Loucy (cell line): ENCODE results near the gene PPP1R1C.

Experiments used
- H2AFZ ChIP-seq: fragments of 200-600 bp; sonication (generic); 2 replicates; pipeline ENCODE4 v1.6.0; 2016; ENCODE audit warnings: antibody characterized with exemption, mild to moderate bottlenecking, low read length, moderate library complexity
- H3F3A ChIP-seq: fragments of 200-600 bp; 2 replicates; pipeline ENCODE4 v1.6.0; 2016; ENCODE audit warnings: antibody characterized with exemption, low read depth, mild to moderate bottlenecking
- H3K27me3 ChIP-seq: fragments of 200-600 bp; sonication (generic); 2 replicates; pipeline ENCODE4 v1.6.1; 2014; ENCODE audit warnings: low read length, mild to moderate bottlenecking; ENCODE audit not compliant: insufficient read depth, poor library complexity, severe bottlenecking
- H3K36me3 ChIP-seq: fragments of 200-600 bp; sonication (generic); 2 replicates; pipeline ENCODE4 v1.6.1; 2016; ENCODE audit warnings: low read length; ENCODE audit not compliant: insufficient read depth
- H3K4me1 ChIP-seq: fragments of 200-600 bp; sonication (generic); 2 replicates; pipeline ENCODE4 v1.5.1; 2014; ENCODE audit warnings: low read length, mild to moderate bottlenecking; ENCODE audit not compliant: insufficient read depth, poor library complexity, severe bottlenecking
- H3K4me2 ChIP-seq: fragments of 200-600 bp; sonication (generic); 2 replicates; pipeline ENCODE4 v1.6.0; 2014; ENCODE audit warnings: antibody characterized with exemption, low read length, low read depth, mild to moderate bottlenecking; ENCODE audit not compliant: poor library complexity, severe bottlenecking
- H3K4me3 ChIP-seq: fragments of 200-600 bp; sonication (generic); 2 replicates; pipeline ENCODE4 v1.5.1; 2014; ENCODE audit warnings: low read length, mild to moderate bottlenecking, mixed read lengths; ENCODE audit not compliant: poor library complexity, severe bottlenecking
- H3K79me2 ChIP-seq: fragments of 200-600 bp; sonication (generic); 2 replicates; pipeline ENCODE4 v1.6.1; 2014; ENCODE audit warnings: low read length; ENCODE audit not compliant: insufficient read depth
- H3K9ac ChIP-seq: fragments of 200-600 bp; sonication (generic); 2 replicates; pipeline ENCODE4 v1.6.0; 2014; ENCODE audit warnings: mild to moderate bottlenecking, low read depth, low read length, moderate library complexity; ENCODE audit not compliant: poor library complexity, severe bottlenecking
- H3K9me2 ChIP-seq: fragments of 200-600 bp; sonication (generic); replicated peaks from 2 replicates; pipeline ENCODE4 v1.6.1; 2016; ENCODE audit warnings: low read depth, low read length, mixed read lengths
- H3K9me3 ChIP-seq: fragments of 200-600 bp; sonication (generic); 2 replicates; pipeline ENCODE4 v1.6.1; 2014; ENCODE audit warnings: mild to moderate bottlenecking, antibody characterized with exemption, low read length, low read depth; ENCODE audit not compliant: insufficient read depth
- H4K20me1 ChIP-seq: fragments of 200-600 bp; sonication (generic); 2 replicates; pipeline ENCODE4 v1.6.0; 2014; ENCODE audit warnings: antibody characterized with exemption, low read length, mild to moderate bottlenecking; ENCODE audit not compliant: insufficient read depth, poor library complexity, severe bottlenecking
- CTCF ChIP-seq: fragments of 200-600 bp; sonication (generic); conservative IDR thresholded peaks from 2 replicates; pipeline ENCODE4 v1.5.1; 2014; ENCODE audit warnings: mild to moderate bottlenecking, antibody characterized with exemption, low read length
- EZH2phosphoT487 ChIP-seq: fragments of 200-600 bp; IDR thresholded peaks from 2 replicates; pipeline ENCODE4 v1.6.1; 2018; ENCODE audit warnings: antibody characterized with exemption, mild to moderate bottlenecking, moderate library complexity, borderline replicate concordance

Gene PPP1R1C

DNA sequence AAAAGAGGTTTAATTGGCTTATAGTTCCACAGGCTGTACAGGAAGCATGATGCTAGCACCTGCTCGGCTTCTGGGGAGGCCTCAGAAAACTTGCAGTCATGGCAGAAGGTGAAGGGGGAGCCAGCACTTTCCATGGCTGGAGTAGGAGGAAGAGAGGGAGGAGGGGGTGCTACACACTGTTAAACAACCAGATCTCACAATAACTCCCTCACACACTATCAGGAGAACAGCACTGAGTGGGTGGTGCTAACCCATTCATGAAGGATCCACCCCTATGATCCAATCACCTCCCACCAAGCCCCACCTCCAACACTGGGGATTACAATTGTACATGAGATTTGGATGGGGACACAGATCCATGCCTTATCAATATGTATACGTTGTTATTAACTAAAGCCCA is 85.1 kb downstream of the PPP1R1C start:
- Histone ChIP-seq H3K27me3 (no peaks in the 10 kb centered on the region), H3K36me3 (no peaks in the 10 kb centered on the region), H3K9me2 (no peaks in the 10 kb centered on the region), H3K4me1 (peaks cover 8% of the 10 kb centered on the region), H3K79me2 (no peaks in the 10 kb centered on the region), H3K9me3 (no peaks in the 10 kb centered on the region), H3K4me3 (no peak overlapping the region), H3K4me2 (no peak overlapping the region), H4K20me1 (no peaks in the 10 kb centered on the region), H3K9ac (no peak overlapping the region), H3F3A (no peaks in the 10 kb centered on the region), H2AFZ (no peak overlapping the region)
- TF ChIP-seq CTCF (no peak), EZH2phosphoT487 (no peak)

DNA sequence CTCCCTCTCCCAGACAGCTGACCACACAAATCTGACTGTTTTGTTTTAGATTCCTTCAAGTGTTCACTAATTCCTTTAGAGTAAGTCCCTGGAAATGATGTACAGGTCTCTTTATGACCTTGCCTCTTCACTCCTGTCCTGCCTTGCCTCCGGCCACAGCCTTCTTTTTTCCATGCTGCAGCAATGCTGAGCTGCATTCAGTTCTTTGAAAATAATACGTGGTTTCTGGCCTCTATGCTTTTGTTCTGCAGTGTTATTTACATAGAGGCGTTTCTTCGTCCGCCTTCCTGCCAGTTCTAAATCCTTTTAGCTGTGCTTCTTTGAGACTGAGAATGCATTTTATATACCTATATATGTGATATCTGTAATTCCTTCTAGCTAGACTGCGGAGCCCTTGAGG is 87.2 kb downstream of the PPP1R1C start:
- H4K20me1 ChIP-seq = no peaks in the 10 kb centered on the region
- no peaks in the 10 kb centered on the region for H3K9me3 ChIP-seq
- no peaks in the 10 kb centered on the region for H3K9me2 ChIP-seq
- no peaks in the 10 kb centered on the region for H3F3A ChIP-seq
- H3K4me1 ChIP-seq = peaks cover 8% of the 10 kb centered on the region
- no peak for TF ChIP-seq CTCF
- no peak for TF ChIP-seq EZH2phosphoT487
- H3K9ac ChIP-seq = no peak overlapping the region
- H2AFZ ChIP-seq = no peak overlapping the region
- no peaks in the 10 kb centered on the region for H3K36me3 ChIP-seq
- H3K4me3 ChIP-seq = no peak overlapping the region
- no peaks in the 10 kb centered on the region for H3K27me3 ChIP-seq
- H3K4me2 ChIP-seq = no peak overlapping the region
- H3K79me2 ChIP-seq = no peaks in the 10 kb centered on the region

GRCh38 chr2:182073613-182074012 is 88.0 kb downstream of the PPP1R1C start:
- H3K9me2 ChIP-seq = no peaks in the 10 kb centered on the region
- H3K4me2 ChIP-seq = no peak overlapping the region
- no peaks in the 10 kb centered on the region for H3F3A ChIP-seq
- no peaks in the 10 kb centered on the region for H3K27me3 ChIP-seq
- H3K36me3 ChIP-seq = no peaks in the 10 kb centered on the region
- no peak overlapping the region for H3K9ac ChIP-seq
- no peaks in the 10 kb centered on the region for H4K20me1 ChIP-seq
- H3K4me3 ChIP-seq = no peak overlapping the region
- no peaks in the 10 kb centered on the region for H3K9me3 ChIP-seq
- no peak overlapping the region for H2AFZ ChIP-seq
- H3K79me2 ChIP-seq = no peaks in the 10 kb centered on the region
- TF ChIP-seq EZH2phosphoT487 (no peak), CTCF (no peak)
- H3K4me1 ChIP-seq = peaks cover 8% of the 10 kb centered on the region
